IPS-18c (cell line): ENCODE measurements around the gene EPHA10.
A peak's percentile ranks its signal among the peaks of the same experiment; 100 is the strongest.

Experiments
- H3K4me3 ChIP-seq: 2 replicates; pipeline ENCODE4 v1.7.0; 2013; ENCODE audit warnings: low read depth, mild to moderate bottlenecking, low read length, moderate library complexity; ENCODE audit not compliant: insufficient read depth
- H3K9me3 ChIP-seq: one replicate; pipeline ENCODE4 v1.6.1; 2013; ENCODE audit warnings: mild to moderate bottlenecking, low read length, moderate library complexity; ENCODE audit not compliant: control insufficient read depth, insufficient read depth

EPHA10 gene

DNA sequence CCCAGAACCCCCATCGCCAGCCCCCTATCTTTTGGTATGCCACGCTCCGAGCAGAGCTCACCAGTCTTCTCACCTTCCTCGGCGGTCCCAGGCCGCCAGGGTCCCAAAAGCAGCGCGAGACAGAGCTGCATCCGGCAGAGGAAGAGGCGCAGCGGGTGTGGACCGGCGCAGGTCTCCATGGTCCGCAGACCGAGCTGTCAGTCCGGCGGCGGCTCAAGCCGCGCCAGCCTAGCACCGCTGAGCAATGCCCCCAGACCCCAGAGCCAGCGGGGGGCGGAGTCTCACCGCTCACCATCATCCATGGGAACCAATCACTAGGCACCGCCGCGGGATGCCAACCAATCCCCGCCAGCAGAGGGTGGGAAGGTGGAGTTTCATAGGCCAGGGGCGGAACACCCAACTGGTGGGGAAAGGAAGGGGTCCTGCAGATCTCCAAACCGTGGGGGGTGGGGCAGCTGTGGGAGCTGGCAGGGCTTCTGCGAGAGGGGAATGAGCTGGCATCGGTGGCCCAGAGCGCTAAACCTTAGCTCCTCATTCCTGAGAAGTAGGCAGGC lies at the start of gene EPHA10:
Gene EPHA10, minus strand, starts transcription at position 233 of the 554 bp plus-strand sequence. Its CDS starts 54 bp downstream, at position 179.
- H3K9me3 ChIP-seq: no peaks in the 10 kb centered on the region
- peak within 1 kb of the TSS; percentile 42 for H3K4me3 ChIP-seq

DNA sequence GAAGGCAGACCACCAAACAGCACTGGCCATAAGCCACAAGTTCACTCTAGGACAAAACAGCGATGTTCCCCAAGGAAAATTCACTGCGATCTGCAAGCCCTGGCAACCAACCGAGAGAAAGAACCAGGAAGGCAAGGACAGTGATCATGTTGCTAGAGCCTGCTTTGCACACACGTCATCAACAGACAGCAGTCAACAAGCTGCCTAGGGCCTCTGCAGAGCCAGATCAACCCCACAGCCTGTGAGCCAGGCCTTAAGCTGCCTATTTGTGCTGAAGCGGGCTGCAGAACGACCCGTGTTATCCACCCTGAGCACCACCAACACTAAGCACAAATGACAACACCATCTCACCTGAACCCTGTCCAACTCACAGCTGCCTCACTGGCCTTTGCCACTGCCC lies 49.3 kb upstream of the EPHA10 start:
- Histone ChIP-seq H3K9me3 (no peaks in the 10 kb centered on the region), H3K4me3 (no peak overlapping the region)

DNA sequence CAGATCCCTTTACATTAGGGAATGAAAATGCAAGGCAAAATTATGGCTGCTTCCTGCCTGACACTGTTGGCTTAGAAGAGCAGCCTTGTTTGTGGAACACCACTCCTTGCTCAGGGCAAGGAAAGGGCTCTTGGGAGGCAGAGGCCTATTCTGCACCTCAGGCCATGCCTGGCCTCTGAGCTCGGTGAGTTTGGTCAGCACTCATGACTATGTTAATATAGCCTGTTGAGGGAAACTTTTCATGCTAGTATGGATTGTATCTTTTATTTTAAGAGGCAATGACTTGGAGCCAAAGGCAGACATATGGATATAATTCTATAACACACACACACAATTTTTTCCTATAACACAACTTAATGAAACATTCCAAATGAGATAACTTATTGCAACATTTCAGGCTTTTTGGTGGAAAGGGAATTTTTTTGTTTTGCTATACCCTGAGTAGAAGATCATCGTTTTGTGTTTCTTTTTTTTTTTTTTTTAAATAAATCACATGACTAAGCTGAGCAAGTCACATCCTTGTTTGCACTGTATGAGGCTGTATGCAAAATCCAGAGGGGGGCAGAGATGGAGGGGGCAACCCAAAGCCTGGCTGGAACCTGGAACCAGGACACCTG lies 48.7 kb upstream of the EPHA10 start:
- H3K4me3 ChIP-seq: no peak overlapping the region

DNA sequence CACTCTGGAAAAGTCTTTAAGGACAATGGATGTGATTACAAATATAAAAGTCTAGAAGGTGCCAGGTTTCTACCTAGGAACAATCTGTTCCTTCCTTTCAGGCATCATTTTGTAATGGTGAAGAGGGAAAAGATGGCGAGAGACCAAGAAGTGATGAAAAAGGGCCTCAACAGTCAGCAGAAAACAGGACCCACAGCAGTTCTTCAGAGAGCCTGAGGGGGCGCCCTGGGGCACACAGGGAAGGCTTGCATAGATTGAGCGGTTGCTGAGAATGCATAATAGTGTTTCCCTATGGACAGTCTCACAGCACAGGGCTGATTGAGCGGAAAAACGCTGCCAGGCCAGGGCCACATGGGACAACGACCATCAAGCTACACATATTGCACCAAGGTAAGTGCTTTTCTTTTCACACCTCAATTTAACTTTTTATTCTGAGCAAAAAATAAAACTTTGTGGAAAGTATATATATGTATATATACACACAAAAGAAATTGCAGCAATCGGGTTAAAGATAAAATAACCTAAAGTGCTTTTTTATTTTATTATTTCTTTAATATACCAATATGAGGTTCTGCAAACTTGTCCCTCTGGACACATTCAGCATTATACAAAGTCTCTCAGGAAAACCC lies 46.2 kb upstream of the EPHA10 start:
- Histone ChIP-seq H3K4me3 (no peak overlapping the region), H3K9me3 (no peaks in the 10 kb centered on the region)

More for the DNA sequence above, 48.7 kb upstream of the EPHA10 start:
- H3K9me3 ChIP-seq: no peaks in the 10 kb centered on the region

DNA sequence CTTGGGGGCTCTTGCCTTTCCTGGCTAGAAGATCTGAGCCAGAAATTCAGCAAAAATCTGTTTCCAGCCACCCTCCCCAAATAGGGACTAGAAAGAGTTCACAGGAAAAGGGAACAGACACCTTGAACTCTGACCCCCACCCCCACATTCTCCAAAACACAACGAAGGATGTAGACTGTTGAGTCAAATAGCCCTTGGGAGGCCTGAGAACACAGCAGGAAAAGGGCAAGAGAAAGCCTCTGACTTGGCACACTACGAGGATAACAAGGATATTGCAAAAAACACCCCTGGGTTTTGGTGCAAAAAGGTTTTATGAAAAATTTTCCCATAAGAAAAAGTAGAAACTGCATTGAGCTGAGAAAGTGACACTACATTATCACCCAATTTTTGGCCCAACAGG lies 45.0 kb upstream of the EPHA10 start:
- H3K4me3 ChIP-seq: no peak overlapping the region
- no peaks in the 10 kb centered on the region for H3K9me3 ChIP-seq

DNA sequence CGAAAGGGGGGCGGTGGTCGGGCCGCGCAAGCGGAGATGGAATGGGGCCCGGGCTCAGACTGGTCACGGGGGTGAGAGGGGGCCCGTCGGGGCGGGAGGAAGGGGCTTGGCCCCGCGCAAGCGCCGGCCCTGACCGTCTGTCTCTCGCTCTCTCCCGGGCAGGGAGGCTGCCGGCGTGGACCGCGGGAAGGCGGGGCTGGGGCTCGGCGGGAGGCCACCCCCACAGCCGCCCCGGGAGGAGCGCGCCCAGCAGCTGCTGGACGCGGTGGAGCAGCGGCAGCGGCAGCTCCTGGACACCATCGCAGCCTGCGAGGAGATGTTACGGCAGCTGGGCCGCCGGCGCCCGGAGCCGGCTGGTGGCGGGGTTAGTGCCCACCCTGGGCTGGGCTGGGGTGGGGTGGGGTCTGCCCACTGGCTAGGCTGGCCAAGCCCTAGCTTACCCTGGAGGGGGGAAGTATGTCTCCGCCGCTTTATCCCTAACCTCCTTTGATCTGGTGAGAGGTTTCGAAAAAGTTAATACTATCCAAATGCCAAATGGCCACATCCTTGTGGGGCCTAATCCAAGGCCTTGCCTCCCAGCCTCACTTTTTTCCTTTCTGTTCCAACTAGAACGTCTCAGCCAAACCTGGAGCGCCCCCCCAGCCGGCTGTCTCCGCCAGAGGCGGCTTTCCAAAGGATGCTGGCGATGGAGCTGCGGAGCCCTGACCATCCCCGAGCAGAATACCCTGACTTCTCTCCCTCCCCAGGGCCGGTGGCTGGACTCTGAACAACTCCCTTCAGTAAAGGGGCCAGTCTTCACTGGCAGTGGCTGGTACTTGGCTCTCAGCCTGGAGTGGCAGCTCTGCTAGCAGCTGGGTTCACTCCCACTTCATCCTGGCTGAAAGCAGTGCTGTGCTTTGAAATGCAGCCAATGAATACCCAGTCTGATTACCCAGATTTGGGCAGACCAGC lies 43.7 kb upstream of the EPHA10 start:
- Histone ChIP-seq H3K9me3 (no peaks in the 10 kb centered on the region), H3K4me3 (peak overlapping the region; percentile 65)

DNA sequence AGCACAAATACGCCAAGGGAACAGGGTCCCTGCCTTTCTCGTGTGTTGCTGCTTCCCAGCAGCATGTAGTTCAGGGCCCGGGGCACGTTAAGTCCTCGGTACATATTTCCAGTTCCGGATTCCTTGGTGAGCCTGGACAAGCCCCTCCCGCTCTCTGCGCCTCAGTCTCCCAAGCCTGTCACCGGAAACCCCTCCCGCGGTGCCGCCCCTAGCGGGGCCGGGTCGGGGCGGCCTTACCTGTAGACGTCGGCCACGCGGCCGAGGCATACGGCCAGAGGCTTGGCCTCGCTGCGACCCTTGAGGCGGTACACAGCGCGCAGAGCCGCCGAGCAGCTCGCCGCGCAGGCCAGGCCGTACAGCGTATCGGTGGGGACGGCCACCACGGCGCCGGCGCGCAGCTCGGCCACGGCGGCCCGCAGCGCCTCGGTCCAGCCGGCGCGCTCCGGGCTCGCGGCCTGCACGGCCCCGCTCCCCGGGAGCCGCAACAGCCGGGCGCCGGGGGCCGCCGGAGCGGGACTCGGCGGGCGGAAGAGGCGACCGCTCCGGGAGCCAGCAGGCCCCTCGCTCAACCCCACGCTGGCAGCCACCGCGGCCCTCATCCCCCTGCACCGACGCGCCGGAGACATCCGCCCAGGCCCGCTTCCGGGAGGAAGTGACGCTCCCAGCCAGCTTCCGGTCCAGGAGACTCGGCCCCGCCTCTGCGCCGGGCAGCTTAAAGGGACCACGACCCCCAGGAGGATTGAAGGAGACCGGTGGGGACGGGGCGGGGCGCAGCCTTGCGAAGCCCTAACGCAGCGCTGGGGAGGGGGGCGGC lies 42.8 kb upstream of the EPHA10 start, which contains the start of the genes C1orf122 and YRDC:
Gene C1orf122, plus strand, starts transcription at position 236 of the 814 bp plus-strand sequence. CDS start 615 bp downstream, outside the sequence.
Gene YRDC, minus strand, starts transcription at position 654 of the 814 bp plus-strand sequence. Its CDS starts 28 bp downstream, at position 626.
- Histone ChIP-seq H3K9me3 (no peaks in the 10 kb centered on the region), H3K4me3 (peak within 1 kb of the TSS; percentile 65)

DNA sequence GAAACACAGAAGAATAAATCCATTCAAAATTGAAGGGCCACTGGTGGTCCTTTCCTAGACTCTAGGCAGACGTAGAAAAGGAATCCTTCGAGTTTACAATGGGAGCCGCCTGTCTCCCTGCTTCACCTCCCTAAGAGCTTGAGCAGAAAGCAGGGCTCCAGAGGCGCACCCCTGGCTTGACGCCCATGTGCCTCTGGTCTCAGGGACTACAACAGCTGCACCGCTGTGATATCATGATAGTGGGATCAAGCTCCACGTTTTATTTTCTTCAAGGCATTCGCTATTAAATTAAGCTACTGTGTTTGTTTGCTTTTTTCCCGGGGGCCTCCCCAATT lies 42.3 kb upstream of the EPHA10 start:
- no peaks in the 10 kb centered on the region for H3K9me3 ChIP-seq
- peak overlapping the region; percentile 65 for H3K4me3 ChIP-seq

DNA sequence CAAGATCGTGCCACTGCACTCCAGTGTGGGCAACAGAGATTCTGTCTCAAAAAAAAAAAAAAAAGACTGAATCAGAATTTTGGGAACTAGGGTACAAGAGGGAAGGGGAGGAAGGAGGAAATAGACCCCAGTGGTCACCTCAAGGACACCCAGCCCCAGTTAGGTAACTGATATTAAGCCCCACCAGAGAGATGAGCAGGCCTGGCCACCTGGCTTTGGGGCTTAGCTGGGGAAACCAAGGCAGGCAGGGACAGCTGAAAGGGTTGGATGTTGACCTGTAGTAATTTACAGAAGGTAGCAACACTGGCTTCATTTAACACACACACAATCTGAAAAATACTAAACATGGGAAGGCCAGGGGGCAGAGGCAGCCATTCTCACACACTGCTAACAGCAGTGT lies 37.5 kb upstream of the EPHA10 start:
- H3K9me3 ChIP-seq: no peaks in the 10 kb centered on the region
- no peak overlapping the region for H3K4me3 ChIP-seq

DNA sequence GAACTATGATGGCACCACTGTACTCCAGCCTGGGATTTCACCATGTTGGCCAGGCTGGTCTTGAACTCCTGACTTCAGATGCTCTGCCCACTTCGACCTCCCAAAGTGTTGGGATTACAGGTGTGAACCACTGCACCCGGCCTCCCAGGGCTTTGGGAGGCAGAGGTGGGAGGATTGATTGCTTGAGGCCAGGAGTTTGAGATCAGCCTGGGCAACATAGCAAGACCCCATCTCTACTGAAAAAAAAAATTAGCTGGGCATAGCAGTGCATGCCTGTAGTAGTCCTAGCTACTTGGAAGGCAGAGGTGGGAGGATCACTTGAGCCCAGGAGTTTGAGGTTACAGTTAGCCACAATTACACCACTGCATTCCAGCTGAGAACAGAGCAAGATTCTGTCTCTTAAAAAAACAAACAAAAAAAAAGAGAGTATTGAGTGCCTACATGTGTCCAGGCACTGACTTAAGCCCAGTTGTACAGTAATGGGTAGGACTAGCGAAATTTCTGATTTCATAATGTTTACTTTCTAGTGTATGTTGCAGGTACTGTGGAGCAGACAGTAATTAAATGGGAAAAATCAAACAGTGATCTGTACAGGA lies 32.9 kb upstream of the EPHA10 start:
- Histone ChIP-seq H3K4me3 (no peak overlapping the region), H3K9me3 (no peaks in the 10 kb centered on the region)

DNA sequence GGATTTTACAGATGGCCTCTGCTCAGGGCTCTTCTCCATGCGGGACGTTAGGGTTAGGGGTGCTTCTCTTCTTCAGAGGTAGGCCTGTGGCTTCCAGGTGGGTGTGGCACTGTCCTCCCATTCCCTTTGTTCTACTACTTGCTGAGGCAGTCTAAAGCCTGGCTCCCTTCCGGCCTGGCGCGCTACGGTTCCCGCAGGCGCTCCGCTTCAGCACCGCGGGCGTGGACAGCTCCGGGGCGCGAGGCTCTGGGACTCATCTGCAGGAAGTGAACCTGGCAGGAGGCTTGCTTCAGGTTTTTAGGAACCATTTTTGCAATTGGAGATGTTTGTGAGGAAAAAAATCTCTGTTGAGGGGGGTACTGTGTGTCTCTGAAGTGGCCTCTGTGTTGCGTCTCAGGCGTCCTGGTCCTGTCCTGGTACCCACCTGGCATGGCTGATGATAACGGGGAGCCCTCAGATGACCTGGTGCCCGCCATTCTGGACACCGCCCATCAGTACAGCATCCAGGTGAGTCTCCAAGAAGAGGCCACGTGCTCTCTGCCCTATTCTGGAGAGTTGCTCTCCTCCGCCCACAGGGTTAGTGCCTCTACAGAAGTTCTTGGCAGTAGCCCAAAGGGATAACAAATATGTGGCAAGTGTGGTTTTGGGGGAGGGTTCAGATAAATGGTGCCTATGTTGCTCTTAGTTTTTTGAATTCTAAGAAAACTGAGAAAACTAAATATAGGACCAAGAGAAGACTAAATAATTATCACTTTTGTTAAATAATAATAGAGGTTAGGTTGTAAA lies 30.6 kb upstream of the EPHA10 start:
- Histone ChIP-seq H3K9me3 (no peaks in the 10 kb centered on the region), H3K4me3 (peak overlapping the region; percentile 51)

DNA sequence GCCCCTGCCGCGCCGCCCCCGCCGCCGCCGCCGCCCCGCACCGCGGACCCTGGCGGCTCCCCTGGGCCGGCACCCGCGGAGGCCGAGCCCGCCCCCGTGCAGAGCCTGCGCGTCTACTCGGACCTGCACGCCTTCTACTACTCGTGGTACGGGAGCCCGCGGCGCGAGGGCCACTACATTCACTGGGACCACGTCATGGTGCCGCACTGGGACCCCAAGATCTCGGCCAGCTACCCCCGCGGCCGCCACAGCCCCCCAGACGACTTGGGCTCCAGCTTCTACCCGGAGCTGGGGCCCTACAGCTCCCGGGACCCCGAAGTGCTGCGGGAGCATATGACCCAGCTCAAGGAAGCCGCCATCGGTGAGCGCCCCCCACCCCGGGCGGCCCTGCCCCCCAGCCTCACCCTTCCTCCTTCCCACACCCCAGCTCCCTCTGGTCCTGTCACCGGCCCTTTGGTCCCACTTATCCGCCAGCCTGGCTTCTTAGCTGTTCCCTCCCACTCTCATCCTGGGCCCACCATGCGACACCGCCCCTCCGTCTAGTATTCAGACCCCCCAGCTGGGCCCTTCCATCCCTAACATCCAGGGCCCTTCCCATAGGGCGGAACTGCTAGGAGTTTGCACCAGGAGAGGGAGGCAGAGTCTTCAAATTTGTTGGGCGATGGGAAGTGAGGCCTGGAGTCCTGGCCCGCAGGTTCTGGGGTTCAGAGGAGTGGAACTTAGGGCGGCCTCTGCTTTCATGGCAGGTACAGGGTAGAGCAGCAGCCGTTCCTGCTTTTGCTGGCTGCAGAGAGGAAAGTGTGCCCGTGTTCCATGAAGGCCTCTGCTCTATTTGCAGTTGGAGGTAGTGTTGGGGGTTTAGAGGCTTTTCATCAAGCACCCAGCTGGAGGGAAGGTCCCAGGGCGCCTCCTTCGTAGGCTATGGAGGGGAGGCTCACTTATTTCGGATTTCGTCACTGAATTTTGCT lies 29.7 kb upstream of the EPHA10 start:
- Histone ChIP-seq H3K4me3 (peak overlapping the region; percentile 51), H3K9me3 (no peaks in the 10 kb centered on the region)

DNA sequence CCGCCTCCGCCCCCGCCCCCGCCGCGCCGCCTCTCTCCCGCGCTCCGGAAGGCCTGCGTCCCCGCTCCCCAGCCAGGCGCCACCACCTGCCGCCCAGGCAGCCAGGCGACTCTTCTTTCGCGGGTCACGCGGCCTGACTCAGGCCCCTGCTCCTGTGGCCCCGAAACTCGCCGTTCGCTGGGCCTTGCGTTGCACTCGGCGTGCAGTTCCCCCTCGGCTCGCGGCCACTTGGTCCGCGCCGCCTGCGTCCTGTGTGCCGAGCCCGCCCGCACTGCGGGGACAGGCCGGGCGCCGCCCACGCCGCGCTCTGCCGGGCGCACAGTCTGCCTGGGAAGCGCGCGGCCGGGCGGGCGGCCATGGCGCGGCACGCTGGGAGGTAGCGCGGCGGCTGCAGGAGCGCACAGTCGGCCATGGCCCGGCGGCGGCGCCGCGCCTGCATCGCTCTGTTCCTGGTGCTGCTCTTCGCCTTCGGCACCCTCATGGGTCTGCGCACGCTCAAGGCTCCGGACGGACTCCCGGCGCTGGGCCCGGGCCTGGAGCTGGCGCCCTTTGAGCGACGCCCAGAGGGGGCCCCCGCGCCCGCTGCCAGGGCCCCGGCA lies 29.0 kb upstream of the EPHA10 start, which contains the start of gene MANEAL:
Gene MANEAL, plus strand, starts transcription at position 75 of the 599 bp plus-strand sequence. Its CDS starts 336 bp downstream, at position 411.
- H3K4me3 ChIP-seq: peak within 1 kb of the TSS; percentile 67

DNA sequence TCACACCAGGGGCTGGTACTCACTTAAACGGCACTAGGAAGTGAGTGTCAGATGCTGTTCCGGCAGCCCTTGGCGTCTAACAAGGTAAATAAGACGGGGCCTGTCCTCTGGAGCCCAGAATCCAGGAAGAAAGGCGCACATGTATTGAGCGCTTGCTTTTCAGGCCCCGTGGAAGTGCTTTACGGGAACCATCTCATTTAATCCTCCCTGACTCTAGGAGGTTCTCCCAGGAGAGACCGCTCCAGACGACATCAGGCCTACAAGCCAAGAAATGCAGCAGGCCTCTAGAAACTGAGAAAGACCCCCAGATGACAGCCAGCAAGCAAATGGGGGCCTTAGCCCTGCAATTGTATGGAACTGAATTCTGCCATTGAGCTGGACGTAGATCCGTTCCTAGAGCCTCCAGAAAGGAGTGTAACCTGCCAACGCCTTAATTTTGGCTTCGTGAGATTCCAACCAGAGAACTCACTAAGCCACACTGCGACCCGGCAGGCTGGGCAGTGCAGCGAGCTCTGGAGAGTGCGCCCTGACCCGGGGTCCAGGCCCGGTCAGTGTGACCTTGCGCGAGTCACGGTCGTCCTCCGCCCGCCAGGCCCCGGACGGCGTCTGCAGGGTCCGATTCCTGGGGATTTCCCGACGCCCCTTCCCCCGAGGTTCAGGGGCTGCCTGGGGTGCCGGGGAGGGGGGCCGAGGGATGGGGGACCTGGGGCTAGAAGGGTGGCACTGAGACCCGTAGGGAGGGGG lies 28.2 kb upstream of the EPHA10 start:
- H3K4me3 ChIP-seq: peak overlapping the region; percentile 34
- no peaks in the 10 kb centered on the region for H3K9me3 ChIP-seq

More for the DNA sequence above, 29.0 kb upstream of the EPHA10 start, which contains the start of gene MANEAL:
- no peaks in the 10 kb centered on the region for H3K9me3 ChIP-seq
